H1 (cell line): ENCODE data around the gene VGLL1.

Experiments used
- CHD2 ChIP-seq: IDR thresholded peaks from 2 replicates; pipeline ENCODE4 v1.6.1; 2012; ENCODE audit warnings: low read length, improper control_type of control experiment
- CTBP2 ChIP-seq: IDR thresholded peaks from 2 replicates; pipeline ENCODE4 v1.7.0; 2011; ENCODE audit warnings: borderline replicate concordance, mild to moderate bottlenecking, moderate library complexity, mixed read lengths, low read length; ENCODE audit not compliant: insufficient read depth, insufficient read length
- EGR1 ChIP-seq: IDR thresholded peaks from 2 replicates; pipeline ENCODE4 v1.6.1; 2011; ENCODE audit warnings: low read depth, low read length, borderline replicate concordance
- EP300 ChIP-seq, 2 experiments: IDR thresholded peaks; 1 replicate in 1 of 2; 2 replicates in 1 of 2; pipeline ENCODE4 v1.6.1; 2011 to 2012; ENCODE audit warnings: low read depth in 2 of 2, low read length in 2 of 2, mild to moderate bottlenecking in 2 of 2, borderline replicate concordance in 1 of 2, inconsistent platforms in 1 of 2, moderate library complexity in 1 of 2
- EZH2 ChIP-seq: fragments of 200-600 bp; sonication (generic); IDR thresholded peaks from 2 replicates; pipeline ENCODE4 v1.7.1; 2012; ENCODE audit warnings: low read depth, mild to moderate bottlenecking, moderate library complexity, low read length, inconsistent platforms; ENCODE audit not compliant: severe bottlenecking
- HDAC2 ChIP-seq, 2 experiments: fragments of 300-600 bp in 1 of 2; sonication (generic) in 1 of 2; IDR thresholded peaks; 2 replicates each; pipeline ENCODE4 v1.6.1; 2011 to 2012; ENCODE audit warnings: low read depth in 2 of 2, low read length in 2 of 2, mild to moderate bottlenecking in 2 of 2, moderate library complexity in 2 of 2, borderline replicate concordance in 1 of 2, inconsistent platforms in 1 of 2
- JUND ChIP-seq: IDR thresholded peaks from 2 replicates; pipeline ENCODE4 v1.6.1; 2011; ENCODE audit warnings: mild to moderate bottlenecking, improper control_type of control experiment, low read length
- PHF8 ChIP-seq: fragments of 200-600 bp; sonication (generic); conservative IDR thresholded peaks from 2 replicates; pipeline ENCODE4 v1.7.1; 2012; ENCODE audit warnings: low read depth, mild to moderate bottlenecking, inconsistent platforms, low read length, moderate library complexity
- POLR2AphosphoS5 ChIP-seq: IDR thresholded peaks from 2 replicates; pipeline ENCODE4 v1.6.1; 2011; ENCODE audit warnings: low read depth, low read length
- RAD21 ChIP-seq, 2 experiments: IDR thresholded peaks in 1 of 2; conservative IDR thresholded peaks in 1 of 2; 2 replicates each; pipeline ENCODE4 v1.6.1; 2011; ENCODE audit warnings: low read depth in 2 of 2, low read length in 2 of 2, improper control_type of control experiment in 1 of 2, inconsistent platforms in 1 of 2, mild to moderate bottlenecking in 1 of 2, moderate library complexity in 1 of 2
- RNF2 ChIP-seq: fragments of 200-900, 300-1000 bp; sonication (generic); IDR thresholded peaks from 2 replicates; pipeline ENCODE4 v1.7.1; 2016; ENCODE audit warnings: borderline replicate concordance, low read depth, mild to moderate bottlenecking, antibody characterized with exemption, low read length; ENCODE audit not compliant: poor library complexity, severe bottlenecking; ENCODE audit errors: missing control alignments
- SP1 ChIP-seq: IDR thresholded peaks from 2 replicates; pipeline ENCODE4 v1.6.1; 2011; ENCODE audit warnings: low read depth, low read length
- TF ChIP-seq, protein P1 (sequence below), 3 experiments: IDR thresholded peaks; 1 replicate in 2 of 3; 2 replicates in 1 of 3; pipeline versions ENCODE4 v1.5.1 to v1.6.1; 2011; ENCODE audit warnings: low read length in 3 of 3, mild to moderate bottlenecking in 3 of 3, inconsistent platforms in 2 of 3, low read depth in 1 of 3, moderate library complexity in 1 of 3; ENCODE audit not compliant: insufficient read depth in 1 of 3; ENCODE audit errors: control extremely low read depth in 1 of 3
- TF ChIP-seq, protein P2 (sequence below): IDR thresholded peaks from 2 replicates; pipeline ENCODE4 v1.6.1; 2012; ENCODE audit warnings: low read length, inconsistent platforms

DNA sequence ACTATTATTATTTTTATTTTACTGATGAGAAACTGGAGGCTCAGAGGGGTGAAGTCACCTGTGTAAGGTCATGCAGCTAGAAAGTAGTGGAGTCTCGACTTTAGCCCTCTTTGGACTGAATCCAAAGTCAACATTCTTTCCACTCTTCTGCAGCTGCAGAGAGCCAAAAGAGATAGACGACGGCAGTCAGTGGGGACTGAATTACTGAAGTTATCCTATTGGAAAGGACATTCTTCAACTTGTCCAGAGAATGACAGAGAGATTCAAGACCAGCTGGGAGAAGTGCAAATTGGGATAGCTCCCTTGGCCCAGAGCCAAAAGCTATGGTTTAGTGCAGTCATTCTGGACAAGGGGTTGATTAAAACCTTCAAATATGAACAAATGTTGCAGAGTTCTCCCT is 42.5 kb downstream of the VGLL1 start:
- TF ChIP-seq, protein P1, sequence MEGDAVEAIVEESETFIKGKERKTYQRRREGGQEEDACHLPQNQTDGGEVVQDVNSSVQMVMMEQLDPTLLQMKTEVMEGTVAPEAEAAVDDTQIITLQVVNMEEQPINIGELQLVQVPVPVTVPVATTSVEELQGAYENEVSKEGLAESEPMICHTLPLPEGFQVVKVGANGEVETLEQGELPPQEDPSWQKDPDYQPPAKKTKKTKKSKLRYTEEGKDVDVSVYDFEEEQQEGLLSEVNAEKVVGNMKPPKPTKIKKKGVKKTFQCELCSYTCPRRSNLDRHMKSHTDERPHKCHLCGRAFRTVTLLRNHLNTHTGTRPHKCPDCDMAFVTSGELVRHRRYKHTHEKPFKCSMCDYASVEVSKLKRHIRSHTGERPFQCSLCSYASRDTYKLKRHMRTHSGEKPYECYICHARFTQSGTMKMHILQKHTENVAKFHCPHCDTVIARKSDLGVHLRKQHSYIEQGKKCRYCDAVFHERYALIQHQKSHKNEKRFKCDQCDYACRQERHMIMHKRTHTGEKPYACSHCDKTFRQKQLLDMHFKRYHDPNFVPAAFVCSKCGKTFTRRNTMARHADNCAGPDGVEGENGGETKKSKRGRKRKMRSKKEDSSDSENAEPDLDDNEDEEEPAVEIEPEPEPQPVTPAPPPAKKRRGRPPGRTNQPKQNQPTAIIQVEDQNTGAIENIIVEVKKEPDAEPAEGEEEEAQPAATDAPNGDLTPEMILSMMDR (IDR thresholded peaks at IDR 0.05; ENCODE audit: control extremely low read depth in 1 of 3, insufficient read depth in 1 of 3, low read depth in 1 of 3, low read length in 3 of 3): no peak
- TF ChIP-seq, protein P2, sequence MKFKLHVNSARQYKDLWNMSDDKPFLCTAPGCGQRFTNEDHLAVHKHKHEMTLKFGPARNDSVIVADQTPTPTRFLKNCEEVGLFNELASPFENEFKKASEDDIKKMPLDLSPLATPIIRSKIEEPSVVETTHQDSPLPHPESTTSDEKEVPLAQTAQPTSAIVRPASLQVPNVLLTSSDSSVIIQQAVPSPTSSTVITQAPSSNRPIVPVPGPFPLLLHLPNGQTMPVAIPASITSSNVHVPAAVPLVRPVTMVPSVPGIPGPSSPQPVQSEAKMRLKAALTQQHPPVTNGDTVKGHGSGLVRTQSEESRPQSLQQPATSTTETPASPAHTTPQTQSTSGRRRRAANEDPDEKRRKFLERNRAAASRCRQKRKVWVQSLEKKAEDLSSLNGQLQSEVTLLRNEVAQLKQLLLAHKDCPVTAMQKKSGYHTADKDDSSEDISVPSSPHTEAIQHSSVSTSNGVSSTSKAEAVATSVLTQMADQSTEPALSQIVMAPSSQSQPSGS: no peak
- TF ChIP-seq HDAC2 (IDR thresholded peaks at IDR 0.05; ENCODE audit: borderline replicate concordance in 1 of 2, low read depth in 2 of 2, low read length in 2 of 2): no peak
- TF ChIP-seq SP1: no peak
- no peak for TF ChIP-seq RNF2
- TF ChIP-seq EP300 (IDR thresholded peaks at IDR 0.05; ENCODE audit: borderline replicate concordance in 1 of 2, low read depth in 2 of 2, low read length in 2 of 2): no peak
- TF ChIP-seq POLR2AphosphoS5: no peak
- TF ChIP-seq PHF8: no peak
- TF ChIP-seq EZH2: no peak
- no peak for TF ChIP-seq RAD21 (IDR thresholded peaks at IDR 0.05 in 1 of 2, conservative IDR thresholded peaks at IDR 0.05 in 1 of 2; ENCODE audit: low read depth in 2 of 2, low read length in 2 of 2)
- TF ChIP-seq CHD2: no peak
- no peak for TF ChIP-seq JUND
- TF ChIP-seq EGR1: no peak
- TF ChIP-seq CTBP2: no peak
